ENCODE data around the gene INF2. TPM values are rescaled to one million over a fixed set of nuclear protein-coding genes. Genes with fewer than 3 reads are reported as not detected.

INF2 gene
- total RNA-seq, 2 experiments from 2014 or later, result 66.7 to 71.5 TPM

Small RNAs within 50 kb of the gene (microRNA-seq; reads per million reads assigned to microRNA genes)
- gene MIR4710 (ENCODE audit: borderline microRNAs expressed, borderline number of aligned reads, borderline replicate concordance), result not detected

Other genes starting within 250 kb of the INF2 start
- not detected for gene C14orf180, start 109.9 kb upstream of the INF2 start, total RNA-seq
- gene TMEM179, start 84.8 kb upstream of the INF2 start, total RNA-seq, result not detected
- 1 to 10 TPM; 2.3 to 3.3 TPM for gene ADSS1, start 34.6 kb downstream of the INF2 start, total RNA-seq
- gene SIVA1, start 63.5 kb downstream of the INF2 start, total RNA-seq, result 100 to 1,000 TPM in 1 of 2 experiments, 10 to 100 TPM in 1; 97.6 to 109 TPM
- 100 to 1,000 TPM; 131 to 133 TPM for gene AKT1, start 106.1 kb downstream of the INF2 start, total RNA-seq
- gene ZBTB42, start 111.5 kb downstream of the INF2 start, total RNA-seq, result 1 to 10 TPM; 3.1 to 3.4 TPM
- gene CEP170B, start 175.7 kb downstream of the INF2 start, total RNA-seq, result 1 to 10 TPM; 5.2 to 5.3 TPM
- not detected for gene PLD4, start 235.3 kb downstream of the INF2 start, total RNA-seq

All from activated CD4-positive, alpha-beta memory T cell treated with anti-CD3 and anti-CD28 coated beads for 36 hours (primary cell).